DND-41 (cell line): Measurements from ENCODE around the gene ZDHHC11.
"Not testable (repeated sequence)": the region's sequence is repeated elsewhere in the genome, so short reads cannot be mapped to it uniquely, and the experiment has no call there.

Experiments
- ATAC-seq: fragments of 200-7000 bp; cut with Tn5 transposase; 3 replicates; pipeline ENCODE4 v1.9.1; 2021; ENCODE audit warnings: low read depth; ENCODE audit not compliant: insufficient read depth
- DNase-seq: peaks from one replicate; pipeline ENCODE4 v3.0.0-alpha.2; 2020
- H2AFZ ChIP-seq: 2 replicates; pipeline ENCODE4 v1.6.0; 2012; ENCODE audit warnings: low read depth, low read length
- H3K27ac ChIP-seq: 2 replicates; pipeline ENCODE4 v1.5.1; 2012; ENCODE audit warnings: low read length, inconsistent platforms
- H3K27me3 ChIP-seq: fragments of 200-600 bp; sonication (generic); 2 replicates; pipeline ENCODE4 v1.6.0; 2012; ENCODE audit warnings: low read length, mild to moderate bottlenecking, inconsistent platforms; ENCODE audit not compliant: insufficient read depth, poor library complexity
- H3K36me3 ChIP-seq: 2 replicates; pipeline ENCODE4 v1.5.1; 2012; ENCODE audit warnings: low read length, inconsistent platforms; ENCODE audit not compliant: insufficient read depth
- H3K4me1 ChIP-seq: 2 replicates; pipeline ENCODE4 v1.5.1; 2012; ENCODE audit warnings: mild to moderate bottlenecking, low read length; ENCODE audit not compliant: insufficient read depth
- H3K4me2 ChIP-seq: 2 replicates; pipeline ENCODE4 v1.6.0; 2012; ENCODE audit warnings: mild to moderate bottlenecking, moderate library complexity, low read length, inconsistent platforms; ENCODE audit not compliant: insufficient read depth
- H3K4me3 ChIP-seq, 2 experiments: fragments of 200-600 bp in 1 of 2; shearing (Covaris generic) in 1 of 2; 2 replicates each; pipeline ENCODE4 v1.5.1; 2012 to 2016; ENCODE audit warnings: inconsistent platforms in 2 of 2, low read length in 2 of 2, mild to moderate bottlenecking in 2 of 2, low read depth in 1 of 2, moderate library complexity in 1 of 2
- H3K79me2 ChIP-seq: 2 replicates; pipeline ENCODE4 v1.6.0; 2012; ENCODE audit warnings: low read length, inconsistent platforms; ENCODE audit not compliant: insufficient read depth
- H3K9ac ChIP-seq: 2 replicates; pipeline ENCODE4 v1.6.0; 2012; ENCODE audit warnings: low read depth, mild to moderate bottlenecking, inconsistent platforms, low read length, moderate library complexity
- H3K9me3 ChIP-seq: 2 replicates; pipeline ENCODE4 v1.5.1; 2012; ENCODE audit warnings: low read length, moderate library complexity, mild to moderate bottlenecking, inconsistent platforms; ENCODE audit not compliant: insufficient read depth, severe bottlenecking
- H4K20me1 ChIP-seq: 2 replicates; pipeline ENCODE4 v1.6.0; 2012; ENCODE audit warnings: low read length; ENCODE audit not compliant: insufficient read depth
- EZH2 ChIP-seq: IDR thresholded peaks from 3 replicates; pipeline ENCODE4 v1.6.1; 2012; ENCODE audit warnings: borderline replicate concordance, low read depth, mild to moderate bottlenecking, moderate library complexity, low read length, inconsistent platforms; ENCODE audit not compliant: severe bottlenecking

Gene ZDHHC11

DNA sequence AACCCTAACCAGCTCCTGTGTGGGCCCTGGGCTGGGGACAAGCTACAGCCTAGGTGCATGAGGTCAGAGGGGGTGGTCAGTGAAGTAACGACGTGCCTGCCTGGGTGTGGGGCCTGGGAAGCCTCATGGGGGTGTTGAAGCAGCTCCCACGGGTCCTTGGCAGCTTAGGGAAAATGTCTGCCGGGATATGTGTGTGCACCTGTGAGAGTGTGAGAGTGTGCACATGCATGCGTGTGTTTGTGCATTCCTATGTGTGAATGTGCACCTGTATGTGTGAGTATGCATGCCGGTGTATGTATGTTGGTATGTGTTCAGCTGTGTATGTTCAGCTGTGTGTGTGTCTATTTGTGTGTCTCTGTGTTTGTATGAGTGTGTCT is 62.9 kb downstream of the ZDHHC11 start:
- peaks cover 14% of the 10 kb centered on the region for H3K27me3 ChIP-seq
- not testable (repeated sequence) for H3K36me3 ChIP-seq, H3K9ac ChIP-seq, H3K4me1 ChIP-seq, H3K79me2 ChIP-seq, ATAC-seq, H3K4me3 ChIP-seq, DNase-seq, H3K4me2 ChIP-seq, H4K20me1 ChIP-seq, H2AFZ ChIP-seq, H3K9me3 ChIP-seq, H3K27ac ChIP-seq

DNA sequence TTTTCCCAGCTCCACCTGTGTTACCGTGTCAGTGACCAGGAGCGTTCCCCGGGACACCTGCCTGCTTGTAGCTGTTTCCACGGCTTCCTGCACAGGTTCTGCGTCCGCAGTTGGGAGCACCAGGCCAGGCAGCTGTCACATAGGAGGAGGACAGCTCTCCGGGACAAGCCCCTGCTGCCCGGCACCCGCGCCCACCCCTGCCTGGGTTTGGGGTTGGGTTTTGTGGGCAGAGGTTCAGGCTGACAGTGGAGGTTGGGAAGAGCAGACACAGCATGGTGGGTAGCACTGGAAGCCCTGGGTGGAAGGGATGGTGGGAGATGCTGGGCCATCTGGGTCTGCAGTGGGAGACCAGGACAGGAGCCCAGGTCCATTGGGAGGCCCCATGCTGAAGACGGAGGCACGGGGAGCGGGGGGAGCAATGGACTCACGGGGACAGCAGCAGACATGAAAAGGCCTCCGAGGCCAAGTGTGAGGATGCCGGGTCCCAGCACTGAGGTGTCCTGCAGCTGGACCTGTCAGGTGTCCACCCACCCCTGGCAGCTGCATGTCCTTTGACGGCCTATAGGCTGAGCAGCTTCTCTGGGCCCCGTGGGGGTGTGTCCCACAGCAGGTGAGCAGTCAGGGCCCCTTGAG is 63.4 kb downstream of the ZDHHC11 start:
- H3K36me3 ChIP-seq, H3K9me3 ChIP-seq, H3K79me2 ChIP-seq, H3K4me1 ChIP-seq, ATAC-seq, H3K27ac ChIP-seq, H2AFZ ChIP-seq, H4K20me1 ChIP-seq, H3K4me2 ChIP-seq, DNase-seq, H3K4me3 ChIP-seq, H3K9ac ChIP-seq: not testable (repeated sequence)
- H3K27me3 ChIP-seq, result peaks cover 14% of the 10 kb centered on the region

DNA sequence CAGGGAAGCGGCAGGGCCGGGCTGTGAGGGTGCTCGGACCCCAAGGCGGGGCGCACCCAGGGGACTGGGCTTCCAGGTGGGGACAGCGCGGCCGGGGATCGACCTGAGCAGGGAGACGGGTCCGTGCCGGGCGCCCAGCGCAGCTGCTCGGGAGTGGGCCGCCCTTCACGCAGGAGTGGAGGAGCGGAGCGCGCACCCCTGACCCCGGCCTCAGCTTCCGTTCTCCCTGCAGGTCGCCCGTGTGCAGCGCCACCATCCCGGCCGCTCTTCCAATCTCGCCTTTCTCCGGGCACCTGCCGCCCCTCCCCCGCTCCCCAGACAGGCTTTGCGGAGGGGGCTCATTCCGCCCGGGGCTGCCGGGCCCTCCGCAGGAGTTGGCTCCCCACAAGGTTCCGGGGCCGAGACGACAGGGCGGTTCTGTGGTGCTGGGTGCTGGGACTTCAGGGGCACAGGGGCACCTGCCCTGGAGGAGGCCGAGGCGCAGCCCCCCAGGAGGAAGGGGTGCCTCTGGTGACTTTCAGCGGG is 65.5 kb downstream of the ZDHHC11 start:
- H3K4me2 ChIP-seq, result peak overlapping the region; percentile 69
- H3K36me3 ChIP-seq, H4K20me1 ChIP-seq, H3K9me3 ChIP-seq, H2AFZ ChIP-seq, H3K4me1 ChIP-seq, DNase-seq, H3K79me2 ChIP-seq, H3K27ac ChIP-seq: not testable (repeated sequence)
- peak; percentile 27 for ATAC-seq
- peaks cover 12% of the 10 kb centered on the region for H3K27me3 ChIP-seq
- H3K4me3 ChIP-seq, result peak overlapping the region in 1 of 2 experiments; percentile 55; a peak in 1 of 4 replicates
- peak; percentile 42 for TF ChIP-seq EZH2
- peak overlapping the region; percentile 37; the same call in 1 of the 2 replicates for H3K9ac ChIP-seq

DNA sequence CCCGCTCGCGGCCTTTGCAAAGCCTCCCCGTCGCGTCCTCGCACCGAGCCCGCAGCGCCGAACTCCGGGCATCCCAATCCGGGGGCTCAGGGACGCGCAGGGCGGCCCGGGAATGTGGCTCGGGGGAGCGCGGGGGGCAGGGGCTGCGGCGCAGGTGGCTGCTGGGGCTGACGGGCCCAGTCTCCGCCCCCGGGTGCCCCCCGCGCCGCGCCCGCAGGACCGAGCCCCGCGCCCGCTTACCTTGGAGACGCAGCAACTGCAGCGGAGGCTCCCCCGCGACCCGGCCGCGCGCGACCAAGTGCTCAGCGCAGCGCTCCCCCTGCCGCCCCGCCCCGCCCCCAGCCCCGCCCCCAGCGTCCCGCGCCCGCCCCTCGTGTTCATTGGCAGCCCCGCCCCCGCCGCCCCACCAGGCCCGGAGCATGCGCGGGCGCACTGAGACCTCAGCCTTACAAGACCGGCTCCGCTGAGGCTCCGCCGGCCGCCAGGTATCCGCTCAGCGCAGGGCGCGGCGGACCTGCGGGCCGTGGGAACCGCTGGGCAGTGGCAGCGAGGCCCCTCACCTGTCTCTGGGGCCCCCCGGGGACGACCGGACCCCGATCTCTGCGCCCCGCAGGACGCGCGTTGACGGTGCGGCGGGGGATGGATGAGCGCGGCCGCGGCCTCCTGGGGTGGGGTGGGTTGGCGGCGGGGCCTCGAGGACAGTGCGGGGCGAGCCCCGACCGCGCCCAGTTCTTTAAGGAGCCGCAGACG is 66.2 kb downstream of the ZDHHC11 start, which contains the start of gene ZDHHC11B:
Gene ZDHHC11B, minus strand, starts transcription at position 302 of the 750 bp plus-strand sequence. CDS start 17,810 bp downstream, outside the sequence.
- Histone ChIP-seq H2AFZ (peak within 1 kb of the TSS; percentile 72), H3K9ac (peak within 1 kb of the TSS; percentile 37; the same call in 1 of the 2 replicates), H3K4me2 (peak within 1 kb of the TSS; percentile 69), H3K27me3 (peaks cover 12% of the 10 kb centered on the region), H3K4me3 (peak within 1 kb of the TSS in 1 of 2 experiments; percentile 55; a peak in 2 of 4 replicates)
- H3K4me1 ChIP-seq, H3K9me3 ChIP-seq, H3K27ac ChIP-seq, H3K36me3 ChIP-seq, H3K79me2 ChIP-seq, H4K20me1 ChIP-seq: not testable (repeated sequence)
- ATAC-seq (peak; percentile 75), DNase-seq (peak; percentile 73)

DNA sequence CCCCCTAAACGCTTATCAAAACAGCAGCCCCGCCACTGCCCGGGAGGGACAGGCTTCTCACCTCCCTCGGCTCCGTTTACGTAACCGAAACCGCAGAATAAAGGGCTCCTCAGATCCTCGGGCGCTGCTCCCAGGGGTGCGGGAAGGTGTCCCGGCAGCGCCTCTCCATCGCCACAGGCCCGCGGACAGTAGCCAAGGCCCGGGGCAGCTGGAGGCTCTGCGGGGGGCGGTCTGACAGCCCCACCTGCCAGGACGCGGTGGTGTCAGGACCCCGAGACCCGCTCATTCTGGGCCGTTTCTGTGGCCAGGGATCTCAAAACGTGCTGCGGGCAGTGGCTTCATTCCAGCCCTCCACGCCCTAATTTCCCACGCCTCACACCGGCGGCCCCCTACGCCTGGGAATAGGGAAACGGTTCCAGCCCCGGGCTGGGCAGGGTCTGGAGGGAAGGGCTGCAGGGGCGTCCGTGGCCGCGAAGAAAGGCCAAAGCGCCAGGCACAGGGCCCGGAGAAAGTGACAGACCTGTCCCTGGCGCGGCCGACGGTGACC is 66.8 kb downstream of the ZDHHC11 start:
- not testable (repeated sequence) for H2AFZ ChIP-seq, H3K9ac ChIP-seq, H3K4me1 ChIP-seq, H4K20me1 ChIP-seq, ATAC-seq, H3K27ac ChIP-seq, DNase-seq, H3K4me3 ChIP-seq, H3K79me2 ChIP-seq, H3K9me3 ChIP-seq, H3K36me3 ChIP-seq
- peak; percentile 77 for TF ChIP-seq EZH2
- Histone ChIP-seq H3K4me2 (peak overlapping the region; percentile 69), H3K27me3 (peaks cover 12% of the 10 kb centered on the region)

DNA sequence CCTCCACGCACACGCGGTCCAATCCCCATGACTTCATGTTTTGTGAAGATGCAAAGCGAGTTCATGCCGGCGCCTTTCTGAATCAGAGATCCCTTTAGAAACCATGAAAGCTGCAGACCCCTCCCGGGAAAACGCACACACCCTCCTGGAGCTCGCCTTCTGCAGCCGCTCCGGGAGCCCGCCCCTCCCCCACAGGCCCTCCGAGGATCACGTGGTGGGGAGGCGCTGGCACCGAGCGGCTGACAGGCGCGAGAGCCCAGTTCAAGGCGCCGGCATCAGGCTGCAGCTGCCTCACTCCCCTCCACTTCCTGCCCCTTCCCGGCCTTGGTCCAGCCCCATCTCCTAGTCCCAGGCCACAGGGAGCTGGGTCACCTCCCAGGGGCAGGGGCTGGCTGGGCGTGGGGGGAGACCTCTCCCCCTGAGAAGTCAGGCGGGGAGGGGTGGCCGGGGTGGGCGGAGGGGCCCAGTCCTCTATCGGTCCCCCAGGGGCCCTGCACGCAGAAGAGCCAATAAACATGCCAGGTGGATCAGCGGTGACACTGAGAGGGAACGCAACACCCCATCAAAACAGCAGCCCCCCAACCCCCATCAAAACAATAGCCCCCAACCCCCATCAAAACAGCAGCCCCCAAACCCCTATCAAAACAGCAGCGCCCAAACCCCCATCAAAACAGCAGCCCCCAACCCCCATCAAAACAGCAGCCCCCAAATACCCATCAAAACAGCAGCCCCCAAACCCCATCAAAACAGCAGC is 67.6 kb downstream of the ZDHHC11 start:
- not testable (repeated sequence) for H3K4me2 ChIP-seq, H4K20me1 ChIP-seq, H2AFZ ChIP-seq, H3K36me3 ChIP-seq, H3K27ac ChIP-seq, H3K9ac ChIP-seq, H3K4me1 ChIP-seq, H3K9me3 ChIP-seq, H3K4me3 ChIP-seq, H3K79me2 ChIP-seq
- DNase-seq (peak; percentile 43), ATAC-seq (peak; percentile 65)
- peaks cover 12% of the 10 kb centered on the region for H3K27me3 ChIP-seq

DNA sequence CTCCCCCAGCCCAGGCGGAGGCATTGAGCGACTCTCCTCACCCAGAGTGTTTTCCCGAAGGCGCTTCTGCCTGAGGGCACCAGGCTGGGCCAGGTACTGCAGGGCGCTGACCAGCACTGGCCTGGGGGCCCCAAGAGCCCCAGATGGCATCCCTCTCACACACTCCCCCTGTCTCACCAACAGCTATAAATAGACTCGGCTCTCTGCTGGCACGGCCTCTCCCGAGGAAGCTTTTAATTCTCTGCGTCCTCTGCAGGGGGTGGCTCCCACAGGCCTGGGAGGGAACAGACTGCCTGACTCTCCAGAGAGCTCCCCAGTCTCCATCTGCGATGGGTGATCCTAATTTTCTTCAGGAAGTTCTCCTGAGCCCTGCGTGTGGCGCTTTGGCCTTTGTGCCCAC is 68.4 kb downstream of the ZDHHC11 start:
- not testable (repeated sequence) for H4K20me1 ChIP-seq, H2AFZ ChIP-seq, H3K79me2 ChIP-seq, H3K4me3 ChIP-seq, H3K9me3 ChIP-seq, ATAC-seq, H3K4me2 ChIP-seq, DNase-seq, H3K36me3 ChIP-seq, H3K9ac ChIP-seq, H3K27ac ChIP-seq, H3K4me1 ChIP-seq
- H3K27me3 ChIP-seq, result peaks cover 12% of the 10 kb centered on the region
